Natural killer cell treated with Interleukin-12 subunit alpha and Interleukin-12 subunit beta and Interleukin-15 and Interleukin-18, amount 100 ng/mL, for 72 hours (primary cell): ENCODE measurements around the gene CALM3. TPM values are rescaled to one million over a fixed set of nuclear protein-coding genes. Genes with fewer than 3 reads are reported as not detected.
"Not testable (repeated sequence)": the region's sequence is repeated elsewhere in the genome, so short reads cannot be mapped to it uniquely, and the experiment has no call there.

ENCODE experiments used
- ATAC-seq, 2 donors: fragments of 150-1000 bp; cut with Tn5 transposase in 1 of 2; sonication (Bioruptor Pico), chemical (Tn5 transposase) in 1 of 2; 2 replicates each; pipeline ENCODE4 v1.10.0; 2021
- DNase-seq: peaks from one replicate; pipeline ENCODE4 v3.0.0; 2022; ENCODE audit warnings: low spot score
- H3K27ac Mint-ChIP-seq, 2 donors: 1 replicate in 1 of 2; 2 replicates in 1 of 2; pipeline ENCODE4 v1.8.0; 2022; ENCODE audit warnings: mixed read lengths in 2 of 2, mild to moderate bottlenecking in 1 of 2, moderate library complexity in 1 of 2
- H3K27me3 Mint-ChIP-seq, 2 donors: 1 replicate in 1 of 2; 2 replicates in 1 of 2; pipeline ENCODE4 v1.8.0; 2022; ENCODE audit warnings: mixed read lengths in 2 of 2
- H3K36me3 Mint-ChIP-seq: one replicate; pipeline ENCODE4 v1.8.0; 2022; ENCODE audit warnings: mixed read lengths
- H3K4me1 Mint-ChIP-seq, 2 donors: 1 replicate in 1 of 2; 2 replicates in 1 of 2; pipeline ENCODE4 v1.8.0; 2022; ENCODE audit warnings: low read depth in 2 of 2, mixed read lengths in 2 of 2, mild to moderate bottlenecking in 1 of 2
- H3K4me3 Mint-ChIP-seq: one replicate; pipeline ENCODE4 v1.8.0; 2022; ENCODE audit warnings: mixed read lengths
- H3K9me3 Mint-ChIP-seq: 2 replicates; pipeline ENCODE4 v1.8.0; 2022; ENCODE audit warnings: mixed read lengths
- total RNA-seq, 2 donors: library from RNA; stranded (reverse); gene quantifications; one replicate each; pipeline ENCODE4 v1.2.3, GENCODE V29; 2022

Gene CALM3
- total RNA-seq, 2 donors from 2014 or later: 305 to 309 TPM

DNA sequence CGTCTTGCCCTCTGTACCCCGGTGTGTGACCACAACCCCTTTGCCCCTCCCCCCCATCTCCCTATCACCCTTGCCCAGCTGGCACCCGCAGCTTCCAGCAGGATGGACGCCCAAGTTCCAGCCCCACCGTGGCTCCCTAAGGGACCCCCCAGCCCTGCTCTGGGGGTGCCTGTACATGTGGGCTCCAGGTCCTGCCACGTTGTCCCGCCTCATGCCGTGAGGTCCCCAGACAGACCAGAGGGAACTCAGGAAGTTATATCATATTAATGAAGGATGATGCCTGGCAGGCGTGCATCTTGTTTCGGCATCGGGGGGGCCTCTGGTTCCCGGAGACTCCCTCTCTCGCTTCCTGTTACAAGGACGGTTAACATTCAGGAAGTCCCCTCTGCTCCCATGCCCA is 25.3 kb downstream of the CALM3 start:
- no peak for DNase-seq
- Mint-ChIP-seq H3K9me3 (no peaks in the 10 kb centered on the region), H3K36me3 (no peaks in the 10 kb centered on the region), H3K4me3 (no peak overlapping the region), H3K4me1 (peaks cover 0 to 11% of the 10 kb centered on the region in 2 donors), H3K27me3 (peaks cover 0 to 15% of the 10 kb centered on the region in 2 donors), H3K27ac (no peak overlapping the region)
- no peak for ATAC-seq

DNA sequence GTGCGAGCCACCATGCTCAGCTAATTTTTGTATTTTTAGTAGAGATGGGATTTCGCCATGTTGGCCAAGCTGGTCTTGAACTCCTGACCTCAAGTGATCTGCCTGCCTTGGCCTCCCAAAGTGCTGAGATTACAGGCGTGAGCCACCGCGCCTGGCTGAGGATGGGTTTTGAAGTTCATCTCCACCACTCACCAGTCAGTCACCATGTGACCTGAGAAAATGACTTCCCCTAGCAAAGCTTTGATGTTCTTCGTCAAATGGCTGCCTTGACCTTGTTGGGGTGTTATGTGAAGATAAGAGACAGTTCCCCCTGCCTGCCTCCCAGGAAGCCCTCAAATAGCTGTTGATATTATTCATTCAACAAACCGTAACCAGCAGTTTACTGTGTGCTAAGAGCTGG is 27.8 kb downstream of the CALM3 start:
- peaks cover 10 to 20% of the 10 kb centered on the region in 2 donors for H3K4me1 Mint-ChIP-seq
- peaks cover 8 to 17% of the 10 kb centered on the region in 2 donors for H3K27me3 Mint-ChIP-seq
- not testable (repeated sequence) for ATAC-seq, H3K36me3 Mint-ChIP-seq, H3K4me3 Mint-ChIP-seq, H3K9me3 Mint-ChIP-seq, DNase-seq, H3K27ac Mint-ChIP-seq

DNA sequence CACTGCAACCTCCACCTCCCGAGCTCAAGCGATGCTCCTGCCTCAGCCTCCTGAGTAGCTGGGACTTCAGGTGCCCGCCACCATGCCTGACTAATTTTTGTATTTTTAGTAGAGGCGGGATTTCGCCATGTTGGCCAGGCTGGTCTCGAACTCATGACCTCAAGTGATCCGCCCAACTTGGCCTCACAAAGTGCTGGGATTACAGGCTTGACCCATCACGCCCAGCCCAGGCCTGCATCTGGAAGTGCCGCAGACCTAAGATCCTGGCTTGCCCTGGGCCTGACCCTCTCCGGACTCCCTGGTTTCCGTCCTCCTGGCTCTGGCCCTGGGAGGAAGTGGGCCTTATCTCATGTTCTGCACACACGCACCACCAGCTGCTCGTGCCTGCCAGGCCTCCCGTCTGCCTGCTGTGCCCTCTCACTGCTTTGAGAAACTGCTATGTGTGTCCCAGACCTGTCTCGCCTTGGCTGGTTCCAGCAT is 28.5 kb downstream of the CALM3 start:
- Mint-ChIP-seq H3K27ac (no peak overlapping the region), H3K9me3 (no peaks in the 10 kb centered on the region), H3K27me3 (peaks cover 8 to 13% of the 10 kb centered on the region in 2 donors), H3K4me3 (no peak overlapping the region), H3K36me3 (no peaks in the 10 kb centered on the region), H3K4me1 (peaks cover 10 to 18% of the 10 kb centered on the region in 2 donors)
- ATAC-seq (no peak), DNase-seq (no peak)

DNA sequence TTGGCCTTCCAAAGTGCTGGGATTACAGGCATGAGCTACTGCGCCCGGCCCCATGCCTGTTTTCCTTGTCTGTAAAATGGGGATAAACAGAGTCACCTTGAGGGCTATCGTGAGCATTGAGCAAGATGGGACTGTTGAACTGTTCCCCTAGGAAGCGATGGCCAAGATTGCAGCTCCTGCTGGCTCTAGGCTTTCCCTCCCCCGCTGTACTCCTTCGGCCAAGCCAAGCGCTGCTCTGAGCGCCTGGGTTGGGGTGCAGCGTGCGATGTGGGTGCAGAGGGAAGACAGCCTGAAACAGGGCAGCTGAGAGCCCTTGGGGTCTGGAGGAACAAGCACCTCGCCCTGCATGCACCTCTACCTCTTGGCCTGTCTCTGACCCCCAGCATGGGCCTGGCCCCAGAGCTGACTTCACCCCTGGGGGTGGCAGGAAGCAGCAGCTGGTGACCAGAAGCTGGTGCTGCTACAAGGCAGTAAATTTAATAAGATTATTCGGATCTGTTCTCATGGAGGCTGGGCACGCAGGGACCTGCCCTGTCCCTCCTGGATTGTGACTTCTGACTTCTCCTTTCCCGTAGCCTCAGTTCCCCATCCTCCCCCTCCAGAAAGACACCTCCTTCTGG is 29.6 kb downstream of the CALM3 start:
- Mint-ChIP-seq H3K4me1 (peaks cover 10 to 15% of the 10 kb centered on the region in 2 donors), H3K27ac (no peak overlapping the region), H3K36me3 (no peaks in the 10 kb centered on the region), H3K27me3 (peaks cover 14 to 17% of the 10 kb centered on the region in 2 donors), H3K4me3 (no peak overlapping the region), H3K9me3 (no peaks in the 10 kb centered on the region)
- ATAC-seq (no peak), DNase-seq (no peak)

DNA sequence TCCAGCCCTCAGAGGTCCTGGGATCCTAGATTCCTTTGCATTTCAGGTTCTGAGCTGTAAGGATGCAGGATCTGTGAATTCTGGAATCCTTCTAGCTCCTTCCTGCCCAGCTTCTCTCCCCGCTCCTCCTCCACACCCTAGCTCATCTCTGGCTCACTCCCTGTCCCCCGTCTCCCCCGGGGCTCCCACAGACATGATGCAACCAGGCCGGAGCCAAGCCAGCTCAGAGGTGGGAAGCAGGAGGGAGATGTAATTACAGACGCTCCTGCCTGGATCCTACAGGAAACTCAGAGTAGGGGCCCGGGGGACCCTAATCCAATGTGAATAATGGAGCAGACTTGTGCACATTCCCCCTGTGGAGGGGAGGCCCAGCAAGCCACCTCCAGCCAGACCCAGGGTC is 30.4 kb downstream of the CALM3 start:
- no peak for ATAC-seq
- H3K36me3 Mint-ChIP-seq: no peaks in the 10 kb centered on the region
- no peak overlapping the region for H3K27ac Mint-ChIP-seq
- DNase-seq: no peak
- H3K4me1 Mint-ChIP-seq: peaks cover 10 to 17% of the 10 kb centered on the region in 2 donors
- H3K4me3 Mint-ChIP-seq: no peak overlapping the region
- H3K27me3 Mint-ChIP-seq: peaks cover 16 to 17% of the 10 kb centered on the region in 2 donors
- H3K9me3 Mint-ChIP-seq: no peaks in the 10 kb centered on the region

DNA sequence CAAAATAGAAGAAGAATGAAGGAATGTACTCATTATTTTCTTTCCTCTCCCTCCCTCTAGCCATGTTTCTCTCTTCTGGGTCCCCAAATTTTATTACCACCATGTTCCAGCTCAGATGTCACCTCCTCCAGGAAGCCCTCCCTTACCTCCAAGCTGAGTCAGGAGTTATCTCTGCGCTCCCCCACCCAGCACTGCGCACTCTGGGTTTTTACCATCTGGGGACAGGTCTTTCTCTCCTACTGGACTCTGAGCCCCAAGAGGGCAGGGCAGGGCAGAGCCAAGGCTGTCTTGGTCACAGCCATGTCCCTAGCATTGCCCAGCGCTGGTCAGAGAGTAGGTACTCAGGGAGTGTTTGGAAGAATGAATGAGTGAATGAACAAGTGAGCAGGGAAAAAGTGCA is 32.0 kb downstream of the CALM3 start:
- Mint-ChIP-seq H3K4me3 (peak overlapping the region; percentile 41), H3K9me3 (no peaks in the 10 kb centered on the region), H3K27me3 (peaks cover 13 to 17% of the 10 kb centered on the region in 2 donors), H3K4me1 (peaks cover 10 to 17% of the 10 kb centered on the region in 2 donors), H3K27ac (no peak overlapping the region), H3K36me3 (no peaks in the 10 kb centered on the region)
- ATAC-seq: no peak
- DNase-seq: no peak

DNA sequence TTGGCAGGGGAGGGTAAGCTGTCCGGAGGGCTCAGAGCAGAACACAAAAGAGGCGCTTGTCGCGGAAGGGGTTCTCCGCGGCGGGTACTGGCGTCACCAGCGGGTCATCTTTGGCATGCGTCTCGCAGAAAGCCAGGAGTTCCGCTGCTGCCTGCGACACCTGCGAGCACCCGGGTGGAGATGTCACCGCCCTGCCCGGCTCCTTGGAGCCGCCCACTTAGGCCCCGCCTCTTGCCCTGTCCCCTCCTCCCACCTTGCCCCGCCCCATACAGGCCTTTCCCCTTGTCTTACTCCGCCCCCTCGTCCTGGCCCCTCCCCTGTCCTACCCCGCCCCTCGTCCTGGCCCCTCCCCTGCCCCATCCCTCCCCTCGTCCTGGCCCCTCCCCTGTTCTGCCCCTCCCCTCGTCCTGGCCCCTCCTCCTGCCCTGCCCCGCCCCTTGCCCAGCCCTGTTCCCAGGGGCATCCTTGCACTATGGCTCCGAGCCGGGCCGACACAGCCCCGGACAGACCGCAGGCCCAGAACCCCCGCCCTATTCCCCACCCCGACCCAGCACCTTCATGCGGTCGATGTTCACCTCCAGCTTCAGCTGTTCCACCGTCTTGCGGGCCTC is 33.0 kb downstream of the CALM3 start:
- Mint-ChIP-seq H3K4me3 (peak overlapping the region; percentile 41), H3K27ac (no peak overlapping the region), H3K36me3 (no peaks in the 10 kb centered on the region), H3K27me3 (peaks cover 13 to 17% of the 10 kb centered on the region in 2 donors), H3K4me1 (peaks cover 10 to 17% of the 10 kb centered on the region in 2 donors), H3K9me3 (no peaks in the 10 kb centered on the region)
- ATAC-seq: peak; percentile 77 to 88
- DNase-seq: peak; percentile 87

DNA sequence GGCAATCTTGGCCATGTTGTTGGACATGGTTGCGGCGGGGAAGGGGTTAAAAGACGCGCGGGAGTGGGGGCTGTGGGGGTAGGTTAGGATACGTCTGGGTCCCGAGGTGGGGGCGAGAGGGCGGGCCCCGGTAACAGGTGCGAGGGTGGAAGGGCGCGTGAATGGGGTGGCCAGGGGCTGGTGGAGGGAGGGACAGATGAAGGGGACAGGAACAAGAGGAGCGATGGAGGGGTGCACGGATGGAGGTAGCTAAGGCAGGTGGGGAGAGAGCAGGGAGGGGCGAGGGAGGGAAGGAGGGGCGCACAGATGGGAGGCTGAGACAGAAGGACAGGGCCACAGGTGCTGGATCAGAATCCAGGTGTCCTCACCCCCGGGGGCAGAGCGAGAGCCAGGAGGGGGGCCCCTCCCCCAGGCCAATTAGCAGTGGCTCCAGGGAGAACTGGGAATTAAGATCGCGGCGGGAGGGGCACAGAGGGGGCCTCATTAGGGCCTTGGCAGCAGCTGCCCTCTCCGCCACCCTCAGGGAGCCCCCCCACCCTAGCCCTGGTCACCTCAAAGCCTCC is 33.6 kb downstream of the CALM3 start:
- DNase-seq (no peak), ATAC-seq (no peak)
- Mint-ChIP-seq H3K4me3 (no peak overlapping the region), H3K27ac (peak overlapping the region in 1 of 2 donors; percentile 18), H3K36me3 (no peaks in the 10 kb centered on the region), H3K9me3 (no peaks in the 10 kb centered on the region), H3K27me3 (peaks cover 13 to 17% of the 10 kb centered on the region in 2 donors), H3K4me1 (peaks cover 10 to 17% of the 10 kb centered on the region in 2 donors)

DNA sequence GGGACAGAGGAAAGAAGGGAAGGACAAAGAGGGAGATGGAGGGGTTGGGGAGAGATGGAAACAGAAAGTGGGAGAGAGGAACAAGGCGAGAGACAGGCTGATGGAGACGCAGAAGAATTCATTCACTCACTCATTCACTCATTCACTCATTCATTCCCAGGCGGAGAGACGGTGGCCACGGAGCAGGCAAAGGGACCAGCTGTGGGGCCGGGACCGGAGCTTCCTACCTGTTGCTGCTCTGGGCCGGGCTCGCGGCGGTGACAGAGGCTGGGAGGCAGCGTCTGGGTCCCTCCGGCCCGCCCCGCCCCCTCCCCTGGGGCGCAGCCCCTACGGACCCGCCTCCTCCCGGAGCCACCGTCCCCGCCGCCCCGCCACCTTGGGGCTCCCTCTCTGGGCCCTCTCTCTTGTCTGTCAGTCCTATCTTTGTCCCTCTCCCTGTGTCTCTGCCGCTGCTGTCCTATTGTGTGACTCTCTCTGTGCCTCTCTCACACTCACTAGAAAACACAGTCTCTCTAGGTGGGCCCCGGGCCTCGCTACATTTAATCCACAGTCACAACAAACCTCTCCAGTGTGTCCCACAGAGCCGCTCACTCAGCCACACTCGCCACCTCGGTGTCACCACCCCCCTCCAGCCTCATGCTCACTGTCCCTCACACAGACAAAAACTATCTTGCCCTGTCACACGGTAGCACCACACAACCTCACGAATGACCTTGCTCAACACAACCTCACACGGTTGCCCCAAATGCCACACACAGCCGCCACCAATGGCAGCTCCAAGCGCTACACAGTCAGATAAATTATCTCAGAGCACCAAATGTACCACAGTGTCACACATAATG is 35.0 kb downstream of the CALM3 start, which contains the start of gene GNG8:
Gene GNG8 (minus strand): TSS at position 283 of the 842 bp plus-strand sequence. CDS start 1,520 bp downstream, outside the sequence.
- Mint-ChIP-seq H3K4me3 (peak within 1 kb of the TSS; percentile 15), H3K27me3 (peaks cover 16 to 25% of the 10 kb centered on the region in 2 donors)
- ATAC-seq: no peak

DNA sequence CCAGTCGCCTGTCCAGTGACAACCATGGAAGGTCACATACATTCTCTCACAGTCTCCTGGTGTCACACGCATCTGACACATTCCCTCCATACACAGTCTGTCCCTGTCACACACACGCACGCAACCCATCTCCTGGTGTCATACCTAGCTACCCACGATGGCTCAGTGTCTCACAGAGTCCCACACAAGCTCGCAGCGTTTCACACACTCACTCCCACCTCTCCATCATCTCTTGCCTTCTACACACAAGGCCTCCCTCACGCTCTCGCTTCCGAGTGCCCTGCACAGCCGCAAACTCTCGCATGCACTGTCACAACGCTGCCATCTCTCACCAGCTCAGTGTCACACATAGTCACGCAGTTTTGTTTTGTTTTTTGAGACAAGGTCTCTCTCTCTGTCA is 36.1 kb downstream of the CALM3 start:
- DNase-seq: no peak
- Mint-ChIP-seq H3K27ac (no peak overlapping the region), H3K27me3 (peaks cover 18 to 26% of the 10 kb centered on the region in 2 donors), H3K9me3 (no peaks in the 10 kb centered on the region), H3K4me1 (peaks cover 10 to 17% of the 10 kb centered on the region in 2 donors), H3K36me3 (no peaks in the 10 kb centered on the region), H3K4me3 (no peak overlapping the region)
- no peak for ATAC-seq

More for the DNA sequence above, 35.0 kb downstream of the CALM3 start, which contains the start of gene GNG8:
- Mint-ChIP-seq H3K36me3 (no peaks in the 10 kb centered on the region), H3K4me1 (peaks cover 10 to 17% of the 10 kb centered on the region in 2 donors), H3K27ac (peak within 1 kb of the TSS in 1 of 2 donors; percentile 18), H3K9me3 (no peaks in the 10 kb centered on the region)
- DNase-seq: no peak

DNA sequence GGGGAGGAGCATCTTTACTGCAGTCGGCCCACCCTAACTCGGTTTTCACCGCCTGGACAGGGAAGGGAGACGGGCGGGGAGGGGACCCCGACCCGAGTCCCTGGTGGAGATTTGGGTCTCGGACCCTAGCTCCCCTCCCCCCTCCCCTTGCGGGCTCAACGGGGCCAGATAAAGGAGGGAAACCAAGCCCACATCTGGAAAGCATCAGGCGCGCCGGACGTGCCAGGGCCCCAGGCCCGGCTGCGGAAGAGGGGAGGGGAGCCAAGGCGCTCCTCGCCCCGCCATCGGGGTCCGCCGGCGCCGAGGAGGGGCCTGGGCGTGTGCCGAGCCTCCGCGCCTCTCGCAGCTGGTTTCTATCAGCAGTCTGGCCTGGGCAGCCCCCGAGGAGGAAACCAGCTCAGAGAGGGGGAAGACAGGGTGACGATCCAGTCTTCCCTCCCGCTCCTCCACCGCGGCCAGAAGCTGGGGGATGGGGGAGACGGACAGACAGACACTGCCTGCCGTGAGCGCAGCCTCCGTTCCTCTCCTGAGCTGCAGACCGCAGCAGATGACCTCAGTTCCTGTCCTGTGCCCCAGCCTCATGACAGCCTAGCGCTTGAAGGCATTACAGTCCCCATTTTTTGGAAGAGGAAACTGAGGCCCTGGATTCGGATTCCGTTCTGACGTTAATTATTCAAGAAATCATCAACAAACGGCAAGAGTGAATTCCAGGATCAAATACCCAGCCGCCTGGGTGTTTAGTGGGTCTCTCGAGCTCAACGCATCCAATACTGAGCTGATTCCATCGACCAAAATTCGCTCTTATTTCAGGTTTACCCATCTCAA is 38.4 kb downstream of the CALM3 start:
- Mint-ChIP-seq H3K36me3 (no peaks in the 10 kb centered on the region), H3K4me1 (peaks cover 0 to 6% of the 10 kb centered on the region in 2 donors), H3K9me3 (no peaks in the 10 kb centered on the region), H3K27ac (no peak overlapping the region), H3K27me3 (peaks cover 16 to 25% of the 10 kb centered on the region in 2 donors), H3K4me3 (no peak overlapping the region)
- DNase-seq: no peak
- peak; percentile 54 to 60 for ATAC-seq

DNA sequence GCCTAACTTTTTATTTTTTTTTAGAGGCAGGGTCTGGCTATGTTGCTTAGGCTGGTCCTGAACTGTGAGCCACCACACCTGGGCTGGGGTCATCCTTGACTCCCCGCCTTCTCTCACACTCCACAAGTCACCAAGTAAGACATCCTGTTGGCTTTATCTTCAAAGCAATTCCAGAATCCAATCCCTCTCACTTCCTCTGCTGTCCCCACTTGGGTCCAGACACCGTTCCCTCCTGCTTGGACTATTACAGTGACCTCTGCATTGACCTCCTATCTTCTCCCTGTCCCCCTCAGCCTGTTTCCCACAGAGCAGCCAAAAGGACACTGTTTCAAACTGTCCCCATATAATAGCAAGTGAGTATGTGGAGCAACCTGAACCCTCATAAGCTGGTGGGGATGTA is 39.5 kb downstream of the CALM3 start:
- Mint-ChIP-seq H3K36me3 (no peaks in the 10 kb centered on the region), H3K9me3 (no peaks in the 10 kb centered on the region), H3K4me3 (peak overlapping the region; percentile 68), H3K27ac (no peak overlapping the region), H3K4me1 (peaks cover 0 to 3% of the 10 kb centered on the region in 2 donors), H3K27me3 (peaks cover 15 to 24% of the 10 kb centered on the region in 2 donors)
- ATAC-seq (no peak), DNase-seq (no peak)

DNA sequence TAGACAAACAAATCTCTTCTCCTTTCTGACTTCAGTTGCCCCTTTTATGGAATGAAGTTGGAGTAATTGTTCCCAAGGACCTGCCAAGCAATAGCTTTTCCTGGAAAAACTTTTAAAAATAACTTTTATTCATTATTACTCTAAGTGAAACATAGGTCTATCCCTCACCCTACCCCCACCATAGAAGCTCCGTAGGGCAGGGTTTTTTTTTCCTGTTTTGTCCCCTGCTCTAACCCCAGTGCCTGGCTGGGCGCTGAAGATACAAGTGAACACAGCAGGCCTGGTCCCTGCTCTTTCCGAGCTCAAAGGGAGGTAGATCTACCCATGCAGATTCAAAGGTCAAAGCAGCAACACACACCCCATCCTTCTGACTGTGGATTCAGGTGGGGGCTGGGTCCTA is 43.6 kb downstream of the CALM3 start:
- Mint-ChIP-seq H3K27me3 (peaks cover 21 to 40% of the 10 kb centered on the region in 2 donors), H3K4me1 (peaks cover 0 to 8% of the 10 kb centered on the region in 2 donors), H3K36me3 (no peaks in the 10 kb centered on the region), H3K27ac (no peak overlapping the region), H3K4me3 (no peak overlapping the region), H3K9me3 (no peaks in the 10 kb centered on the region)
- DNase-seq (no peak), ATAC-seq (no peak)
